Suppressor macrophage (primary cell): ENCODE results near the gene PPIAL4G.
"Not testable (repeated sequence)": the region's sequence is repeated elsewhere in the genome, so short reads cannot be mapped to it uniquely, and the experiment has no call there.

ENCODE experiments used
- DNase-seq, 4 experiments: peaks; one replicate each; pipeline ENCODE4 v3.0.0-alpha.2; 2020 to 2022
- total RNA-seq, 17 experiments: gene quantifications; one replicate each; lab custom pipeline; 2026; ENCODE audit warnings: mixed read lengths in 6 of 17, inconsistent platforms in 3 of 17; lab: John Stamatoyannopoulos, UW

Gene PPIAL4G
- total RNA-seq, result 0 to 0.11 (median 0) reads per million in 17 experiments

GRCh38 chr1:148483029-148483428 lies at the start of gene PPIAL4G:
Gene PPIAL4G (minus strand): TSS chr1:148483302. CDS start chr1:148483252, 50 bp downstream.
- DNase-seq, result not testable (repeated sequence)

DNA sequence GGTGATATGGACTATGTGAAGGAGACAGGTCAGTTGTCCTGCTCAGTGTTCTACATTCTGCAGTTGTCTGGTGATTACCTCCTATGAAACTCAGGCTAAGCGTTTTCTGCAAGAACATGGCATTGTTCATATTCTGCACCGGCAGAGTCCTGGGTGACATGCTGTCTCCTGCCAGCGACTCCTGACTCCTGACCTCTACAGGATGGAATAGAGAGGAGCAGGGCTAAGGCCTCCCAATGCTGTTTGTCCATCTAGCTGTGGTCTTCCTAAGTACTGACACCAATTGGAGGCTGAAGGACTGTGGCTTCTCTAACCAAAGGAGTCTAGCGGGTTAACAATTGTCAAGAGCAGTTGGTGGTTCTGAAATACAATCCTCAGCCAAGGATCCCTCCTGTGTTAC lies 49.1 kb upstream of the PPIAL4G start:
- DNase-seq, result not testable (repeated sequence)

DNA sequence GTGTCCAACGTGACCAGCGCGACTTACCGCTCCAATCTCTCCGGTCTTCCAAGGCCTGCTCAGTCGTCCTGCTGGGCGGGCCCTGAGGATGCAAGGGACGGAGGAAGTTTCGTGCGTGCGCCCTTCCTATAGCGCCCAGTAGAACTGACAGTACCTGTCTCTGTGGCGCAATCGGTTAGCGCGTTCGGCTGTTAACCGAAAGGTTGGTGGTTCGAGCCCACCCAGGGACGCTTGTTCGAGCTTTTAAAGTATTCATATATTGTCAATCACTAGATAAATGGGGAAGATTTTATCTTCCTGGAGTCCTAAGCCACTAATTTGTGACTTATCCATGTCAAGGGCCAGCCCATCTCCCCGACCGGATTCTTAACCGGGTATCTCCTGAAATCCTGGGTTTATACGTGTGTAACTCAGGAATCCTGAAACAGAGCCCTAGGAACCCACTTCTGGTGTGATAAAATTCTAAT lies 46.0 kb upstream of the PPIAL4G start:
- peak; percentile 10 to 29 (median 18) for DNase-seq

DNA sequence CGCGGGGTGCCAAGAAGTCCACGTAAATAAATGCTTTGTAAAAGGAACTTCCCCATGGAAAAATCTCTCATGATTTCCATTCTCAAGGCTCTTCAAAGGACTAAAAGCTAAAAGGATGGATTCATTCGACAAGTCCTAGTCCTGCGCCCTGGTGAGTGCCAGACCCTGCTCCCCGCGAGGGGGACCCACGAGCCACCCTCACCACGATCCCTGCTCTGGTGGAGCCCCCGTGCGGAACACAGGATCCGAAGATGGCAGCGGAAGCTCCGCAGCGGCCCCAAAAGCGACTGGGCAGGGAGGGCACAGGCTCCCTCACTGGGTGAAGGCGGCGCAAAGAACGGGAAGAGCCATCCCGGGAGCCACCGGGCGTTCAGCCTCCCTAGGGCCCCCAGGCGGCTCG lies 45.5 kb upstream of the PPIAL4G start:
- not testable (repeated sequence) for DNase-seq

- DNase-seq, result not testable (repeated sequence)
These were observed 43.5 kb upstream of the PPIAL4G start for GRCh38 chr1:148526587-148526986.

GRCh38 chr1:148523205-148524144 lies 40.4 kb upstream of the PPIAL4G start:
- DNase-seq, result not testable (repeated sequence)

- DNase-seq, result peak; percentile 94 to 98 (median 96)
These were observed 39.6 kb upstream of the PPIAL4G start for GRCh38 chr1:148522561-148523204.

GRCh38 chr1:148522072-148522471 lies 39.0 kb upstream of the PPIAL4G start:
- peak; percentile 86 to 93 (median 90) for DNase-seq

DNA sequence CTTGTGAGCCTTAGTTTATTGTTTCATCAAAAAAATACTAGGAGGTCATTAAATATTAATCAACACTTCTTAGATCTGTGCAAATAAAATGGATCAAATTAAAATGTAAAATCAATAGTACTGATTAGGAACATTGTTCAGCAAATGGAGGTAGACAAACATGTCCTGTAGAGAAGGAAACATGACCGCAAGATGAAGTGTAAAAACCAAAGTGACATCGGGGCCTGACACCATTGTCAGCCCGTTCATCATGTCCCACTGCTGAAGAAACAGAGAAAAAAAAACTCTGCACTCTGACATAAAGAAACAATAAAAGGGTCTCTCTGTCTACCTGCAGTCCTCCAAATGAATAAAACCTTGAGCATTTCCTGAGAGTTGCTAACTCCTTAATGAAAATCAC lies 31.2 kb upstream of the PPIAL4G start:
- DNase-seq, result not testable (repeated sequence)

- DNase-seq, result not testable (repeated sequence)
These were observed 29.6 kb upstream of the PPIAL4G start for GRCh38 chr1:148512571-148513184.

GRCh38 chr1:148493933-148494332 lies 10.8 kb upstream of the PPIAL4G start:
- DNase-seq, result not testable (repeated sequence)

DNA sequence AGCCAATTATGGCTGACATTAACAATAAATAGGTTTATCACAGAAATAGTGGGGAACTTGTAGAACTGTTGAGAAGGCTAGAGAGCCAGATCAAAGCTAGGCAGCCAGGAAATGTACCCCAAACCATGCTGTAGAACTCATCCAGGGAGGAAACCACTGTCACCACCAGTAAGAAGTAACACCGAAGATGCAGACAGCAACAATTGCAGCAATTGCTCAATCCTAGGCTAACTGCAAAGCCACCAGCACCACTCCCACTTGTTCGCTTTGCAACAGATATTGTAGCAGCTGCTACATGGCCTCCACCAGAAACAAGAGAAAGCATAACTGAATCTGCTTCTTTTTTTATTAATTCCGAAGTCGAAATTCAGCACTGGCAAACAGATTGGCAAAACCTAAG lies 2.0 kb downstream of the PPIAL4G start:
- DNase-seq, result not testable (repeated sequence)

DNA sequence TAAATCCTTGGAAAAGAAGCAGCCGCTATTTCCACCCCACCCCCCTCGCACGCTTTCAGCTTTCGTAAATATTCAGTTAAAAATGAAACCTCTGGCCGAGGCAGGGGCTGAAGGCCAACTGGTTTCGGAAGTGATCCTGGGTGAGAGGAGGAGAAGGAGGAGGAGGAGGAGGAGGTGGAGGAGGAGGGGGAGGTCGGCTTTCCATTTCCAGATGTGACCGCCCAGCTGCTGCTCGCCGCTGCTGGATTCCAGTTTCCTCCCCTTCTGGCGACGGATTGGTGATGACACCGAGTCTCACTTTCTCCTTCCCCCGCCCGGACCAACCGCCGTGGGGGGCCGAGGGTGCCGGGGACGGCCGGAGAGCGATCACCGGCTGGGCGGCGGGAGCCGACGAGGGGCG lies 23.4 kb downstream of the PPIAL4G start:
- DNase-seq, result not testable (repeated sequence)

- DNase-seq, result peak in 3 of 4 experiments; percentile 0 to 13 (median 7)
These were observed 24.1 kb downstream of the PPIAL4G start for GRCh38 chr1:148458901-148459581.

DNA sequence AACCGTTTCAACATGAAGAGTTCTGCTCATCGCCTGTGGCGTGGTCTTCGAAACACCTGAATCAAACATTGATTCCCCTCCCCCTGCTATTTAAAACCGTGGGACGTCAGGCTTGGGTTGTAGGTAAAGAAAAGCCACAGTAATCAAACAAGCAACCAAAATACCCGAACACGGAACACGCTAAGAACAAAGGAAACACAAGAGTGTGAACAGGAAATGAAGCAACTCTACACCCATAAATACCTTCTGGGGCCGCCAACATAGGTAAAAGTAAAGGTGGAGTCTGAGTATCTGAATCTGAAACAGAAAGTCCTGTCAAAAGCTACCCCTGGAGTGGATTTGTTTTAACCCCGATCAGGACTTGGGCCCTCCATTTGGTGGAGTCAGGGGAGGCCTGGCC lies 24.7 kb downstream of the PPIAL4G start:
- not testable (repeated sequence) for DNase-seq

- not testable (repeated sequence) for DNase-seq
These were observed 30.3 kb downstream of the PPIAL4G start for GRCh38 chr1:148452845-148453244.

- DNase-seq, result not testable (repeated sequence)
These were observed 43.3 kb downstream of the PPIAL4G start for GRCh38 chr1:148439654-148440325.

GRCh38 chr1:148435406-148435805 lies 47.7 kb downstream of the PPIAL4G start:
- DNase-seq, result no peak

DNA sequence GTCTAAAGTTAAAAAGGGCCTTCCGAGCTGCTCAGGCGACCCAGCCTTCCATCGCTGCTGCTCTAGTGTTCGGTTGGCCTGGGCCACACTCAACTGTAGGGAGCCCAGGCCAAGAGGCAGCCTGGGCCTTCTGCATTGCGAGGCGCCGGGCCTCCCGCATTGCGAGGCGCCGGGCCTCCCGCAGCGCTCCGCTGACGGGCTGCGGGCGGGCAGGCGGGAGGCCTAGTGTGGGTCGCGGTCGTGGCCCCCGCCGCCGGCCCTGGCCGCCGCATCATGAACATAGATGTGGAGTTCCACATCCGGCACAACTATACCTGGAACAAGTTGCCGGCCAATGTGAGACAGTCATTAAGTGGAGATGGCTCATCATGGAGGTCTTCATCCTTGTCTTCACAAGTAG lies 48.3 kb downstream of the PPIAL4G start:
- DNase-seq, result no peak

- not testable (repeated sequence) for DNase-seq
These were observed 50.2 kb downstream of the PPIAL4G start for GRCh38 chr1:148432916-148433317.
